HG02970 (cell line): ENCODE results near the gene PARP11.

Experiments used
- ATAC-seq: cut with Tn5 transposase; IDR thresholded peaks from one replicate; pipeline ENCODE4 v1.9.1; 2021; ENCODE audit warnings: mild to moderate bottlenecking, moderate library complexity, moderate number of reproducible peaks; ENCODE audit not compliant: unreplicated experiment, low FRiP score

The PARP11 gene

GRCh38 chr12:3777206-3777809, 95.9 kb downstream of the PARP11 start:
- no peak for ATAC-seq

- no peak for ATAC-seq
Measured at GRCh38 chr12:3775385-3776035, 97.7 kb downstream of the PARP11 start.

- no peak for ATAC-seq
Measured at GRCh38 chr12:3772380-3772779, 100.8 kb downstream of the PARP11 start.

GRCh38 chr12:3771853-3772252, 101.3 kb downstream of the PARP11 start:
- no peak for ATAC-seq

- no peak for ATAC-seq
Measured at GRCh38 chr12:3770891-3771290, 102.3 kb downstream of the PARP11 start.

GRCh38 chr12:3768911-3769447, 104.2 kb downstream of the PARP11 start:
- ATAC-seq = no peak

- ATAC-seq = no peak
Measured at GRCh38 chr12:3761116-3761735, 112.0 kb downstream of the PARP11 start.

- no peak for ATAC-seq
Measured at GRCh38 chr12:3759878-3760277, 113.3 kb downstream of the PARP11 start.
